ENCODE data around the gene HHLA2.

HHLA2 gene

GRCh38 chr3:108300103-108300849, 3.9 kb downstream of the HHLA2 start:
- no peak for DNase-seq

DNA sequence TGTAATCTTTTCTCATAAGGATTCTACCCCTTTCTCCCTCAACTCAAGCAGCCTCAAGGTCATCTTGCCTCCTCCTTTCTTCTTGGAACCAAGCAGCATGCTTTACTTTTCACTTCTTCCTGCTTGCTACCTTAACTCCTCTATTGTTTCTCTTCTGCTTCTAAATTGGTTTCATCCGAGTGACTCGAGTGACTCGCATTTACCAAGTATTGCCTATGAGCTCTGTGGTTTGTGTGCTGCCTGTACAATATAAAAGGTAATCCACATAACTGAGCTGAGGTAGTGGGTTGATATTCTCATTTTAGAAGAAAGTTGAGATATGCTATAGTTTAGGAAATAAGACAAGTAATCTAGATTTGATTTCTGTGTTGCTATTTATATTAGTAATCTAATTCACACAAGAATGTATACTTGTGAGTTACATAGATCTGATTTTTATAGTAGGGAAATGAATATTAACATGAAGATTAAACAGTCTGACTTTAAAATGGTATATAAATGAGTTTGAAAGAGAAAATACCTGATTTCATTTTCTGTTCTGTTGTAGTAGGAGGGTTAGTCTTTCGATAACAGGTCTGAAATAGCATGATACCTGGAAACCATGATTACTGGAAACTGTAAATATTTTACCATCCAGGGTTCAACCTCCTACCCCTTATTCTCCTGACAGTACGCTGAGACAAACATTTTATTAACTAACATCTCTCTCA, 5.5 kb downstream of the HHLA2 start:
- DNase-seq, result no peak

DNA sequence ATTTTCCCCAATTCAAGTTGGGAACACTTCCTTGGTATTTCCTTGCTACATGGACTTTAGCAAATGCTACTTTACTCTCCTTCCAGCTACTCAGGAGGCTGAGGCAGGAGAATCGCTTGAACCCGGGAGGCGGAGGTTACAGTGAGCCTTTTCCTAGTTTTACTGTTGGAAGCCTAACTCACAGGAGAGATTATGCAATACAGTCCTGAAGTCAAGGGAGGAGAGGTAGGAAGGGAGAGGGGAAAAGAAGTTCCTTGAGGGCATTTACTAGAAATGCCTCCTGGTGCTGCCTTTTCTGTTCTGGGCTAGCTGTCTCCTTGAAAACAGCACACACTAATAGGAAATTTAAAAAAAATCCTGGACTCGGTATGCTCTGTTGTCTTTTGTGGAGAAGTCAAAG, 6.2 kb downstream of the HHLA2 start:
- DNase-seq, result no peak

- DNase-seq, result no peak
Measured at GRCh38 chr3:108305484-108306172, 9.3 kb downstream of the HHLA2 start.

- DNase-seq, result no peak
Measured at GRCh38 chr3:108311797-108312196, 15.4 kb downstream of the HHLA2 start.

GRCh38 chr3:108312656-108313055, 16.3 kb downstream of the HHLA2 start:
- no peak for DNase-seq

DNA sequence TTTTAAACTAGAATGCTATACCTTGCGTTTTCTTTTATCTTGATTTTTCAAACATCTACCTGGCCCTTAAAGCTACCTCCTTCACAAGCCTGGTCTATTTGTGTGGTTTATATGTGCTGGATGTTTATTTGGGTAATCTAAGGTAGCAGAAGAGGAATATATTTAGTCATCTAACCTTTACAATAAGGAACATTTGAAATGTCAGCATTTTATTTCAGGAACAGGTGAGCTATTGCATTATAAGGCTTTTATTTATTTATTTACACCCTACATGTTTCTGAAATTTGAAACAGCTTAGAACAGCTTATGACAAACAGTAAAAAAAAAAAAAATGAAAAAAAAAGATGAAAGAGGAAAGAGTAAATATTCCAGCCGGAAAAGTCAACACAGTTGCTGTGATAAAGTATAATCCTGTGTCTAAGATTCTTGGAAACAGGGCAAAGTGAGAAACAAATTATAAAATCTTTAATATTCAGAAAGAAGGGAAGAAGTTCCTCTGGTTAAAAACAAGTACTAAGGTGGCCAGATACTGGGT, 19.5 kb downstream of the HHLA2 start:
- no peak for DNase-seq

DNA sequence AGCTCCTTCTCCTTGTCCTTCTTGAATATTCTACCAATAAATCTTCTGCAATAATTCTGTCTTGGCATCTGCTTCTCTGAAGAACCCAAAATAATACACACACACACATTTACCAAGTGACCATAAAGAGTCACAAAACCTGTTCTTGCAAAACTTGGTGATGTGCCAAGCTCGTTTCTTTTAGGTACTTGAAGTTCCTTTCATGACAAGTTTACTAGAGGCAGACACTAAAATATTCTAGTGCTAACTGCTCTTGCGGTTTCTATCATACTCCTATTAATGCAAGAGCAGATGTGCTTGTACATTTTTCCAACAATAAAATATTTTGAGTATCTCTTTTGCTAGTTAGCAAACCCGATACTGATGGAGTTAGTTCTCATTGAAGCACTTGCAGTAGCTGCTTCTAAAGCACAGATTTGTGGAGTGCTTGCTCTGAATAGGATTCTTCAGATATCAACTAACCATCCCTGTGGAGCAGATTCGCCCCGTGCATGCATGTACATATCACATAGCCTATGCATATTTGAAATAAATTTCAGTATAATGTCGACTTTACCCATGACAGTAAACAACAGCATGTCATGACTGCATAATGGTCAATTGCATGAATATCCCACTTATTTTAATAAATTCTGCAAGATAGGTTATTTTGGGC, 23.2 kb downstream of the HHLA2 start:
- DNase-seq, result no peak

GRCh38 chr3:108320746-108321350, 24.5 kb downstream of the HHLA2 start:
- DNase-seq, result no peak

- no peak for DNase-seq
Measured at GRCh38 chr3:108322352-108322751, 26.0 kb downstream of the HHLA2 start.

DNA sequence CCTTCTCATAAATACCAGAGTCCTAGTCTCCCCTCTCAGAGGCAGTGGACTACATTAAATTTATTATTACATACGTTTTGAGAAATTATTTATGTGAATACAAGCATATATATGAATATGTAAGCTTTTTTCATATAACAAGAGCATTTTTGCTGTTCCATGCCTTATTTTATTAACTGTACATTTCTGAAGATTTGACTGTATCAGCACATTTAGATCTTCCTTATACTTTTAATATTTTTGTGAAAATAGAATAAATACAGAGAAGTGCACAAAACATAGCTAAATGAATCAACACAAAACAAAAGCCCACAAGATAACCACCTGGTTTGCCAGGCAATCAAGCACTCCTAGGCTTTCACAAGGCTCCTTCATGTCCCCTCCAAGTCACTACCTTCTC, 27.8 kb downstream of the HHLA2 start:
- DNase-seq, result no peak

DNA sequence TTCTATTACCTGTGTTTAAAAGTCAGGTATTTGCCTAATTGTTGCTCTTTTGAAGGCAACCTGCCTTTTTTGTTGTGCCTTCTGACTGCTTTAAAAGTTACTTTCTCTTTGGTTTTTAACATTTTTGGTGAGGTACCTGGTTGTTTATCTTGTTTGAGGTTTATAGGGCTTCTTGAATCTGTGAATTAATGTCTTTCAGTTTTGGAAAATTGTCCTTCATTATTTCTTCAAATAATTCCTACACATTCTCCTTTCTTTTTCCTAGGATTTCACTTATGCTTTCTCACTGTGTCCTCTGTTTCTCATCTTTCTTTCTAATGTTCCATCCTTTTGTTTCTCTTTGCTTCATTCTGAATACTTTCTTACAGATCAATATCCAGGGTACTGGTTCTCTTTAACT, 30.8 kb downstream of the HHLA2 start:
- no peak for DNase-seq

DNA sequence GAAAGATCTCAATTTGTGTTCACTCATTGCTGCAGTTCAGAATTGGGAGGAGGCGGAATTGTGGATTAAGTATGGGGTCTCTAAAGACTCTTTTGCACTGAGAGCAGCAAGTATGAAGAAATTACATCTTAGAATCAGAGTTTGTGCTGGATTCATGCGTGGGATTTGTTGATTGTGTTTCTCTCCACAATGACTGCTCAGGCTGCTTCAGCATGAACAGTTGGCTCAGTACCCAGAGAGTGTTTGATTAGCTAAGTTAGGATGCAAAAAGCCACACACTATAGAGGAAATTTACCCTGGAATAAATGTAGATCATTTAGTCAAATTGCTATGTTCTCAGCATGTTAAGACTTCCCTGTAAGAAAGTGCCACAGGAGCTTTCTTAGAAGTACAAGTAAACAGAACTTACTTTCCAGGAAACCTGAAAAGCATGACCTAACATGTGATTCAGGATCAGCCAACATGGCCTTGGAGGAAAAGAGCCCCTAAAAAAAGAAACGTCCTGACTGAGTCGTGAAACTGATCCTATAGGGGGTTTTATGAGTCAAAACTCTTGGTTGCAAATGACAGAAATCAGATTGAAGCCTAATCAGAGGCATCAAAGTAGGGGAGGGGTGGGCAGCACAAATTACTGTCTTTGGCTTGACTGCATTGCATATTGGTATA, 32.6 kb downstream of the HHLA2 start:
- no peak for DNase-seq

GRCh38 chr3:108329508-108329907, 33.2 kb downstream of the HHLA2 start:
- no peak for DNase-seq

DNA sequence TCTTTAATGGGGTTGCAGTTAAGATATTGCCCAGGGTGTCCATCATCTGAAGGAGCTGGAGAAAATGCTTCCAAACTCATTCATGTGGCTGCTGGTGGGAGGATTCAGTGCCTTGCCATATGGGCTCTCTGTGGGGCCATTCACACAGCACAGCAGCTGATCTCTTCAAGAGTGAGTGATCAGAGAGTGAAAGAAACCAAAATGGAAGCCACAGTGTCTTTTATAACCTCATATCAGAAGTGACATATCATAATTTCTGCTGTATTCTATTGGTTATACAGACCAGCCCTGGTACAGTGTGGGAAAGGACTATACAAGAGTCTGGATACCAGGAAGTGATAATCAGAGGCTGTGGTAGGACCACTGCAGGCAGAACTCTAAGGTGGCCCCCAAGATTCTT, 33.6 kb downstream of the HHLA2 start:
- no peak for DNase-seq

GRCh38 chr3:108331792-108332191, 35.4 kb downstream of the HHLA2 start:
- no peak for DNase-seq

GRCh38 chr3:108333961-108334360, 37.6 kb downstream of the HHLA2 start:
- no peak for DNase-seq

DNA sequence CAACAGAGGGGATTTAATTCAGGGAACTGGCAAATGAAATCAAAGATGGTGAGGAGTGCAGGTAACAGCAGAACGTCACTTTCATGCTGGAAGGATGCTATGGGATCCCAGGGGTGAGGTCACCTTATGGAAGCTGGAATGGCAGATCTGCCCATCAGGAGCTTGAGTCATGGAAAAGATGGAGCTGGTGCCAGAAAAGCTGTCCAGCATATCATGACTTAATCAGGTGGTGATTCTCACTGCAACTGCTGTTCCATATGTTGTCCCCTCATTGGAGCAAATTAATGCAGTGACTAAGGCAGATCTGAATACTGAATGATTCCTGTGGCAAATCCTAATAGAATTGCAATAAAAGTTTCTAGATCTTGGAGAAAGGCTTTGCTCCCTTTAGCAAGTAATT, 38.4 kb downstream of the HHLA2 start:
- no peak for DNase-seq

DNA sequence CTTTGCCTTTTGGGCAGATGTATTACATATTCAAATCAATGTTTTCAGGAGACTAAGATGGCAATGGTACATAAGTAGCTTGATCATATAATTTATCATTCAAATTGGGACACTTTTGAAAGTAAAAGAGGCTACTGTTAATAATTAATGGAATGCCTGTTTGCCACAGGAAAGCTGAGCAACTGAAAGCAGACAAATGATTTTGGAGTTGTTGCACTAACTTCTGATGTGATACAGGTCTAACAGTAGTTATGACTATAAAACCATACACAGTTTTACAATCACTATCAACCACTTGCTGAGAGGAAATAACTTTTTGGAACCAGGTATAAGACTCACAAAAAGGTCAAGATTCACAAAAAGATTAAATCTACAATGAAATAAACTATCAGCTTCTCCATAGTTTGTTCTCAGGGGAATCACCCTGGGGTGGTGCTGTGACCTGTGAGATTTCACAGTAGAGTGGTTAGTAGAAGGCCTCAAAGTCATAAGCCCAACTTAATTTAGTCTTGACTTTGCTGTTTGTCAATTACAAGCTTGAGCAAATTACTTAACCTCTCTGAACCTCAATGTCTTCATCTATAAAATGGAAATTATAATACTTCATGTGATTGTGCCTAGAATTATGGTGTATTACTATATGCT, 42.7 kb downstream of the HHLA2 start:
- DNase-seq, result no peak

- no peak for DNase-seq
Measured at GRCh38 chr3:108341911-108342310, 45.6 kb downstream of the HHLA2 start.

GRCh38 chr3:108342837-108343486, 46.6 kb downstream of the HHLA2 start:
- DNase-seq, result no peak
